Measurements from ENCODE around the gene TCF7L2.

The TCF7L2 gene

GRCh38 chr10:112966194-112966855 lies 16.3 kb downstream of the TCF7L2 start:
- no peak for DNase-seq (ENCODE audit: low spot score)

GRCh38 chr10:112967200-112967599 lies 17.2 kb downstream of the TCF7L2 start:
- peak; percentile 81 for DNase-seq (ENCODE audit: low spot score)

DNA sequence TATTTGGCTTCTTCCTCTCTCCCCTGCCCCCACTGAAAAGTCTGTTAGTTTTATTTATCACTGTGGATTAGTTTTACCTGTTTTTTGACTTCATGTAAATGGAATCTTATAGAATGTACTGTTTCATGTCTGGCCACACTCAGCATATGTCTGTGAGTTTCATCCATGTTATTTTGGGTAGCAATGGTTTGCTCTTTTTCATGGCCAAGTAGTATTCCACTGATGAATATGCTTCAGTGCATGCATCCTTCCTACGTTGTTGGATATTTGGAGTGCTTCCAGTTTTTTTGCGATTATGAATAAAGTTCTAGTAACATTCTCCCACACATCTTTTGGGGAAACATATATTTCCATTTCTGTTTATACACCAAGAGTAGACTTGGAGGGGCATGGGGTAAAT lies 19.1 kb downstream of the TCF7L2 start:
- DNase-seq (ENCODE audit: low spot score) = no peak

GRCh38 chr10:112969542-112969941 lies 19.5 kb downstream of the TCF7L2 start:
- no peak for DNase-seq (ENCODE audit: low spot score)

- DNase-seq (ENCODE audit: low spot score) = no peak
These were observed 20.0 kb downstream of the TCF7L2 start for GRCh38 chr10:112970021-112970420.

GRCh38 chr10:112972606-112973005 lies 22.6 kb downstream of the TCF7L2 start:
- no peak for DNase-seq (ENCODE audit: low spot score)

GRCh38 chr10:112973046-112973445 lies 23.0 kb downstream of the TCF7L2 start:
- no peak for DNase-seq (ENCODE audit: low spot score)

- no peak for DNase-seq (ENCODE audit: low spot score)
These were observed 23.8 kb downstream of the TCF7L2 start for GRCh38 chr10:112973805-112974204.

DNA sequence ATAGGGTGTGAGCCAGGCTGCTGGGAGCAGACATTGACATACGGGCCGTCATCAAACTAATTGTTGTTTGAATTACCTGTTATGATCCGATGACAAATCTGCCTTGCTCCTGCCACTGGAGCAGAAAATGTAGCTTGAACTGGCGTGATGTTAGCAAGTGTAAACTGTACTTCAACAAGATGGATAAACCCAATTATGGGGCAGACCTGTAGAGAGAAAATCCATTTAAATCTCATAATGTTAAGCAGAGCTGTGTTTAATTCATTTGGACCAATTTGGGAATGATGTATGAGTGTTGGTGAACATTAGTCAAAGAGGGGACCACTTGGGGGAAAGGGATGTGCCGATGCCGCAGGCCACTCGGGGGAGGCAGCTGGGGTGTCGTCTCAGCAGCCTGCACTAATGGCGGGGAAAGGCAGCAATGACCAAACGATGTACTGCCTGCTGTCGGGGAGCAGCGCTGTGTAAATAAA lies 27.4 kb downstream of the TCF7L2 start:
- no peak for DNase-seq (ENCODE audit: low spot score)

DNA sequence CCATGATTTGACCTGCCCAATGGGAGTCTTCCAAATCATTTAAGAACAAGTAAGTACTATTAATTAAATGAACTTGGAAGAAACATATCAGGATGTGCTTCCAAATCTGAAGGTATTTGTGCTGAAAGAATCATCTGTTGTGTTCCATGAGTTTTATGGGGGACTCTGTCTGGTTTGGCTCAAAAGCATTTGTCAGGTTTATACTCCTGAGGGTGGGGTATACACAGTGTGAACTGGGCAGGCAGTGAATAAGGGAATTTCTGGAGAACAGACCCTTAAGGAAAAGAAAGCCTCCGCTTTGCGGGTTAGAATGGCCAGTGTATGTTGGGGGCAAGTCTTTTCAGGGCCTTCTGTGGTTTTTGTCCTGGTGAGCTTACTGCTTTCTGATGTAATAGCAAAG lies 29.9 kb downstream of the TCF7L2 start:
- no peak for DNase-seq (ENCODE audit: low spot score)

GRCh38 chr10:112980937-112981336 lies 30.9 kb downstream of the TCF7L2 start:
- no peak for DNase-seq (ENCODE audit: low spot score)

- DNase-seq (ENCODE audit: low spot score) = no peak
These were observed 31.5 kb downstream of the TCF7L2 start for GRCh38 chr10:112981553-112981952.

DNA sequence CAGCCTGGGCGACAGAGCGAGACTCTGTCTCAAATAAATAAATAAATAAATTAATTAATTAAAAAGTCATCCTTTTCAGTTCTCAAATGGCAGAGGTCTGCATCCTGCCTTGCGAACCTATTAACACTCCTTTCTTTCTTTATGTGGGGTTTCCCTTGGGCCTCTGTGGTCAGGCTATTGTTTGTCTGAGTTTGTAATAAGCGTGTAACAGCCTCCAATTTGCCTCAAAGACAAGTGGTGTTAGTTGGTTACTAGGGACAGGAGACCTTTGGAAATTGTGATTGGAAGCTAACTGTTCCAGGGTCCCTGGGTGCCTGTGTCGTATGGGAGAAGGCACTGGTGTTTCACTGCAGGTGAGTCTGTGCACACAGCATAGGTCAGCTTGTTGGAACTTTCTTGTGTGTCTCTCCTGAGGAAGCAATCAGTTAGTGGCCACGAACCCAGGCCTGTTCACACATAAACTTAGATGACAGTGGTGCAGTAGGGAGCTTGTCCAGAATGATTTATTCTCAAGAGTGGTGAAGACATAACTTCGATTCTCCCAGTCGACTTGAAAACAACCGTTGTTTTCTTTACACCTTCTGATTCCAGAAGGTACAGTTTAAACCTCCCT lies 33.5 kb downstream of the TCF7L2 start:
- no peak for DNase-seq (ENCODE audit: low spot score)

- DNase-seq (ENCODE audit: low spot score) = no peak
These were observed 34.7 kb downstream of the TCF7L2 start for GRCh38 chr10:112984756-112985155.

DNA sequence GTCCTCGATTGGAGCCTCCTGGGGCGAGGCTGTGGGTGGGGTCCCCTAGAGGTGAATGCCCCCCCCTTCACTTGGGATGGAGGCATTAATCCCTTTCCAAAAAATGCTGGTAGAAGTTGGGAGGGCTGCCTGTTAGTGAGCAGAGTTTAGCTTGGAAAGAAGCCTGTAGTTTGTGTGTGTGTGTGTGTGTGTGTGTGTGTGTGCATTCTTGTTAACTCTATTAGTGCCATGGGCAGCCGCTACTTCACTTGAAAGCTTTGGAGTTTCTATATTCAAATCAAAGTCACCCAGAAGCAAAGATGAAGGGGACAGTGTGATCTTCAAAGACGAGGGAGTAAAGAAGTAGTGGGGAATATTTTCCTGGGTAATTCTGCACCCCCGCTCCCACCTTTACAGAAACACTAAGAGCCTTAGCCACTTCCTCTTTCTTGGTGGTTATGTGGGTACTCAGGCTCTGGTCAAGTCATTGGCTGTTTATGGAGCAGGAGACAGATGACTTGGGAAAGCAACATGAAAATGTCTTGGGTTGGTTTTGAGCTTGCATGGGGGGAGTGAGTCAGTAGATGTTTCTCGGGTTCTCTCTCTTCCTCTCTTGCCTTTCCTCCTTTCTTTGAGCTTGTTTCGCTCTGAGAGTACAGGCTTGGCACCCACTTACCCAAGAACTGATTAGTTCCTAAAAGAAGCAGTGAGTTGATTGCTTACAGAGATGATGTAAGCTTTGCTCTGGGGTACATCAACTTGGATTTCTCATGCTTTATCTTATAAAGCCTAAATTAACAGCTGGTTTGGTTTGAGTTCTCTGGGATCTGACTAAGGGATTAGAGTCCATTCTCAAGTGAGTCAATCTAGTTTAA lies 35.9 kb downstream of the TCF7L2 start:
- no peak for DNase-seq (ENCODE audit: low spot score)

DNA sequence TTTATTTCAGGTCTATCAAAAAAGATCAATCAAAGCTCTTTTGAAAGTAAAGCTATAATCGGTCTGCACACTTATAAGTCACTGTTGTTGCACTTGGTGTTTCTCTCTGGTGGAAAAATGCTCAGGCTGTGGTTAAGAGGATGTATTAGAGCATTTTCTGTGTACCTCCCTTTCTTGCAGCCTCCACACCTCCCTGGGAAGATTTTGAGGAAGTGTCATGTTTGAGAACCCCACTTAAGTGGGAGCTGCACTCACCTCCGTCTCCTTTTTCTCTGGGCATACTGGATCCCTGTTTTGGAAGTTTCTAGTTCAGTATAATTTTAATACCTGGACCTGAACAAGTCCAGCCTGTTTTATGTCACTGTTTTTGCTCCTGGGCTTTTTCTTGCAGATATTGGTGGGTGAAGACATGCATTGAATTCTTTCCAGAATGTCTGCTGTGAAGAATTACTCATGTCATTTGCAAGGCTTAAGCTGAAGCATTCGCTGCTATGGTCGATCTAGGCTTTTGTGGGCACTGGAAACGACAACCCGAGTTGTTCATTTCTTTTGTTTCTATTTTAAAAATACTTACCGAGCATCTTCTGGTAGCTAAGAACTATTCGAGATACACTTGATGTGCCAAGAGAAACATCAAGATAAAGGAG lies 36.6 kb downstream of the TCF7L2 start:
- no peak for DNase-seq (ENCODE audit: low spot score)

- DNase-seq (ENCODE audit: low spot score) = no peak
These were observed 38.9 kb downstream of the TCF7L2 start for GRCh38 chr10:112988839-112989406.

DNA sequence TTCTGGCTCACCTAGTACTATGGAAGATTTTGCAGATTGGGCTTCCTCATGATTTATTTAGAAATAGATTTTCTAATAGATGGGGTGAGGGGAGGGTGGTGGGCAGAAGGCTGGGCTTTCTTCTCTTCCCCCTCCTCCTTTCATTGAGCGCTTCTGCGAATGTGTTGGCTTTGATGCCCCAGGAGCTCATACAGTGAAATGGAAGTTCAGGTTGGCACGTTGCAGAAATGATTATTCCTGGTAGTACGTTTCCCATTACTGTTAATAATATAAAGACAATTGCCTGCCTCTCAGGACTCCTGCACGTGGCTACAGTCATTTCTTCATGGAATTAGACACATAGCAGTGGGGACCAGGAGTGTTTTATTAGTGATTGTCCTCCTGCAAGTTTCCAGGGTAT lies 39.8 kb downstream of the TCF7L2 start:
- no peak for DNase-seq (ENCODE audit: low spot score)

- no peak for DNase-seq (ENCODE audit: low spot score)
These were observed 40.2 kb downstream of the TCF7L2 start for GRCh38 chr10:112990271-112990670.

DNA sequence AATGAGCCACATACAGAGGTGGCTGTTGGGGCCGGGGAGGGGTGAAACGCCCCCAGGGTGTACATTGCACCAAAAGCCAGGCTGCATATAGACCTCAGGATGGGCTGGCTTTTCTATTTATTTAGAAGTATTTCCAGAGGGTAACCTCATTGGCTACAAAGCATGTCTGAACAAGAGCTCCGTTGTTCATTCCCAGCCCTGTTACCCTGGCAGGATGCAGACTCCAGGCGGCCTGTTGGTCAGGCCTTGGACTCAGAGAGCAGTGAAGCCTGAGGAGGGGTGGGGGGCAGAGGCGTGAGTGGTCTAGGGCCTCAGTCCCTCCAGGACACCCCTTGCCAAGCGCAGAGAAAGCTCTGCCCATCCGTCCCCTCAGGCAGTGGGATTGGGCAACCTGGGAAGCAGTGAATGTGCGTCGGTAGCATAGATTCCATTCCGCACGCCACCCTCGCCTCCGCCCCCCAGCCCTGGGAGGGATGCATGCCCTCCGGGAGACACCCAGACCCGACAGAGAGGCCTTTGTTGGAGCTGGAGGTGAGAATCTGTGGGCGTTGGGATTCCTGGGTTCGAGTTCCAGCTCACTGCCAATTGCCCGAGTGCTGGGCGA lies 41.9 kb downstream of the TCF7L2 start:
- no peak for DNase-seq (ENCODE audit: low spot score)

DNA sequence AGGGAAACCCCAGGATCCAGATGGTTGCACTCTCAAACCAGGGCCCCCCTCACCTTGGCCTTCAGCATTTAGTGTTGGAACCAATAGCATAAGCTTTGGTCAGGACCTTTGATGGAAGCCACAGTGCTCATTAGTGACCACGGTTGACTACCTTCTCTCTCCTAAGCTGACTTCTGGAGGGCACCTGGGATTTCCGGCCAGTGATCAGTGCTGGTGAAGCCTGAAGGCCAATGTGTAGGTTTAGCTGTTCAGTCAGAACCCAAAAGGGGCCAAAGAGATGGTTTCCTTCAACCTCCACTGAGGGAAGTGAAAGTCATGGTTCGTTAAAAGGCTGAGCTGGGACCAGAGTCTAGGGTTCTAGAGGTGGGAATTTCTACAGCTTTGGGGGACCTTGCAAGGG lies 46.4 kb downstream of the TCF7L2 start:
- DNase-seq (ENCODE audit: low spot score) = no peak

DNA sequence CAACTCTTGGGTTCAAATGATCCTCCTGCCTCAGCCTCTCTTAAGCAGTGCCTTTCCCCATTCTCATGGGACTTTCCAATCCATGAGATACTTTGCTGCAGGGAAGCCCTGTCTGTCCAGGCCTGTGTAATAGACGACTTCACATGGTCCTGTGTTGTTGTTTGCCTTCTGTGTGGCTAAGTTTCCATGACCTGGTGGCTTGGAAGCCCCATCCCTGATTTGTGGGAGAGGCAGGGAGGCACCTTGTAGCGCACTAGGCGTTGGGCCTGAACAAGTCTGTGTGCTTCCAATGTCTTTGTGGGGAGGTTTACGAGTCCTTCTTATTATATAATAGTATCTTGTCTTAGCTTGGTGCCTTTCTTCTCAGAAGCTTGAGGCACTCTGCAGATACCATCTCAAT lies 49.1 kb downstream of the TCF7L2 start:
- DNase-seq (ENCODE audit: low spot score) = no peak

All from kidney capillary endothelial cell (primary cell).